Ovary (tissue), 9 donors: ENCODE data around the gene WNT3. TPM values are rescaled to one million over a fixed set of nuclear protein-coding genes. Genes with fewer than 3 reads are reported as not detected.

ENCODE experiments used
- DNase-seq, 5 donors: peaks; one replicate each; pipeline ENCODE4 v3.0.0-alpha.2; 2019 to 2020
- H3K27ac ChIP-seq, 2 donors: fragments of 200-600 bp; one replicate each; pipeline versions ENCODE4 v1.5.1 to v1.8.0; 2019 to 2022
- H3K27me3 ChIP-seq: fragments of 200-600 bp; one replicate; pipeline ENCODE4 v1.8.0; 2022
- H3K36me3 ChIP-seq: fragments of 200-600 bp; sonication (generic); one replicate; pipeline ENCODE4 v1.5.1; 2019
- H3K4me1 ChIP-seq: one replicate; pipeline ENCODE4 v1.8.1; 2013; ENCODE audit warnings: mild to moderate bottlenecking, moderate library complexity; ENCODE audit not compliant: insufficient read depth
- H3K4me3 ChIP-seq: fragments of 200-600 bp; sonication (generic); one replicate; pipeline ENCODE4 v1.5.1; 2017
- H3K9me3 ChIP-seq, 2 donors: fragments of 200-600 bp in 1 of 2; sonication (generic) in 1 of 2; one replicate each; pipeline versions ENCODE4 v1.5.1 to v1.8.1; 2013 to 2019; ENCODE audit warnings: mild to moderate bottlenecking in 1 of 2, moderate library complexity in 1 of 2
- CTCF ChIP-seq, 3 donors: fragments of 450-650 bp in 2 of 3; fragments of 200-600 bp in 1 of 3; IDR thresholded peaks; one replicate each; pipeline versions ENCODE4 v1.5.1 to v1.8.0; 2016 to 2022; ENCODE audit warnings: antibody characterized with exemption in 3 of 3, mild to moderate bottlenecking in 1 of 3
- EP300 ChIP-seq: sonication (generic); formaldehyde crosslinking; IDR thresholded peaks from one replicate; pipeline ENCODE4 v1.6.1; 2017; ENCODE audit warnings: antibody characterized with exemption
- POLR2A ChIP-seq: fragments of 450-650 bp; IDR thresholded peaks from one replicate; pipeline ENCODE4 v1.6.1; 2017; ENCODE audit warnings: antibody characterized with exemption, mild to moderate bottlenecking, moderate library complexity
- whole genome bisulfite sequencing, 3 donors: extraction: QIAGEN DNeasy Blood & Tissue Kit in 1 of 3; methylation state at CpG; one replicate each; pipeline versions ENCODE4 v1.1.5 to v1.1.7; 2013 to 2017; 5-methylcytosine and 5-hydroxymethylcytosine counted together
- intact Hi-C, 4 donors: fragments of 100-400 bp; cut with DNase I; formaldehyde crosslinking; loops; one replicate each; pipeline versions ENCODE4 v1.11.0 to v1.15.1; 2022 to 2023
- polyA plus RNA-seq, 2 donors: library from polyadenylated mRNA; stranded (reverse); fragments of 200-250 nt in 1 of 2; fragments of 350-450 nt in 1 of 2; fragmentation: Illumina TruSeq in 1 of 2; extraction: RNeasy Lipid Tissue Mini Kit (QIAGEN cat#74804) in 1 of 2; gene quantifications; one replicate each; pipeline ENCODE4 v1.2.3, GENCODE V29; 2013 to 2014
- total RNA-seq, 7 donors: library from RNA; depleted of rRNA in 2 of 7; stranded (reverse); fragments of >200 nt in 2 of 7; fragmentation: NEBNext Ultra II Directional in 3 of 7; extraction: Animal tissue kit (Norgen Biotek cat#: 25700) in 3 of 7; gene quantifications; one replicate each; pipeline versions ENCODE4 v1.1.0 to v1.2.4, GENCODE V29; 2016 to 2023
- donor health status: DM: no; HTN: no; CAD: no; lungs with moderate emphysema.
- donor health status: DM: no; HTN: no; CAD: no.
- donor health status: Bipolar disorder and iron deficiency.
- donor health status: DM: yes; HTN: yes; CAD: no.
- donor health status: DM: no; HTN: no; CAD: no.
- donor health status: DM: yes; HTN: yes; CAD: no.

The WNT3 gene
- total and polyA plus RNA-seq, 9 donors: 0.23 to 1.7 (median 0.57) TPM; not detected in 1

- H3K27ac ChIP-seq: no peak overlapping the region
- H3K9me3 ChIP-seq: no peaks in the 10 kb centered on the region
- no peaks in the 10 kb centered on the region for H3K4me1 ChIP-seq
- no peaks in the 10 kb centered on the region for H3K36me3 ChIP-seq
- H3K27me3 ChIP-seq: no peaks in the 10 kb centered on the region
- no peak for TF ChIP-seq CTCF (IDR thresholded peaks at IDR 0.05)
- no peak for TF ChIP-seq POLR2A
- no peak for TF ChIP-seq EP300
- DNase-seq: no peak
- WGBS, 3 donors: 66 to 74% (median 68%) methylated on average over 8 of the region's 8 CpGs
- H3K4me3 ChIP-seq: no peak overlapping the region
- intact Hi-C loops: no loop called here
Observed at GRCh38 chr17:46809110-46809571, 9.4 kb downstream of the WNT3 start.

- Histone ChIP-seq H3K4me3 (no peak overlapping the region), H3K27ac (no peak overlapping the region), H3K9me3 (no peaks in the 10 kb centered on the region), H3K27me3 (no peaks in the 10 kb centered on the region), H3K36me3 (no peaks in the 10 kb centered on the region), H3K4me1 (no peaks in the 10 kb centered on the region)
- WGBS, 3 donors: 85 to 92% (median 86%) methylated on average over 6 of the region's 6 CpGs
- intact Hi-C loops: no loop called here
- TF ChIP-seq CTCF (IDR thresholded peaks at IDR 0.05): no peak
- no peak for DNase-seq
Observed at GRCh38 chr17:46805771-46806170, 12.7 kb downstream of the WNT3 start.

GRCh38 chr17:46803544-46803943 is 14.9 kb downstream of the WNT3 start:
- intact Hi-C loops: no loop called here
- 83 to 90% (median 86%) methylated on average over 5 of the region's 5 CpGs for WGBS, 3 donors

GRCh38 chr17:46802800-46803199 is 15.7 kb downstream of the WNT3 start:
- H3K4me1 ChIP-seq: no peaks in the 10 kb centered on the region
- no peaks in the 10 kb centered on the region for H3K27me3 ChIP-seq
- 62 to 75% (median 73%) methylated on average over 7 of the region's 7 CpGs for WGBS, 3 donors
- TF ChIP-seq CTCF (IDR thresholded peaks at IDR 0.05) (no peak), POLR2A (no peak), EP300 (no peak)
- H3K4me3 ChIP-seq: no peak overlapping the region
- intact Hi-C loops: no loop called here
- H3K36me3 ChIP-seq: no peaks in the 10 kb centered on the region
- no peaks in the 10 kb centered on the region for H3K9me3 ChIP-seq
- H3K27ac ChIP-seq: no peak overlapping the region
- no peak for DNase-seq

More at GRCh38 chr17:46803544-46803943, 14.9 kb downstream of the WNT3 start:
- no peaks in the 10 kb centered on the region for H3K9me3 ChIP-seq
- H3K27me3 ChIP-seq: no peaks in the 10 kb centered on the region
- no peak for DNase-seq
- TF ChIP-seq POLR2A: no peak
- H3K4me1 ChIP-seq: no peaks in the 10 kb centered on the region
- no peaks in the 10 kb centered on the region for H3K36me3 ChIP-seq
- H3K27ac ChIP-seq: no peak overlapping the region
- no peak overlapping the region for H3K4me3 ChIP-seq

- H3K27ac ChIP-seq: no peak overlapping the region
- intact Hi-C loops: no loop called here
- TF ChIP-seq EP300 (no peak), CTCF (IDR thresholded peaks at IDR 0.05) (no peak), POLR2A (no peak)
- no peak for DNase-seq
- H3K4me1 ChIP-seq: no peaks in the 10 kb centered on the region
- no peaks in the 10 kb centered on the region for H3K36me3 ChIP-seq
- H3K4me3 ChIP-seq: no peak overlapping the region
- H3K27me3 ChIP-seq: no peaks in the 10 kb centered on the region
- WGBS, 3 donors: 93 to 96% (median 95%) methylated on average over 4 of the region's 4 CpGs
- no peaks in the 10 kb centered on the region for H3K9me3 ChIP-seq
Observed at GRCh38 chr17:46800573-46800972, 17.9 kb downstream of the WNT3 start.
